GM13976 (cell line): ENCODE results near the gene SH3RF3.

ENCODE experiments used
- DNase-seq: peaks from one replicate; pipeline ENCODE4 v3.0.0; 2012; ENCODE audit warnings: low spot score
- in situ Hi-C: fragments of 300-500 bp; cut with MboI; formaldehyde crosslinking; loops from one replicate; pipeline ENCODE4 v1.12.0; 2022; ENCODE audit warnings: low sequenced_read_pairs, mixed read lengths, inconsistent platforms; ENCODE audit not compliant: unreplicated experiment
- TF ChIP-seq, protein P1 (sequence below): IDR thresholded peaks from 2 replicates; pipeline ENCODE4 v1.5.1; 2012; ENCODE audit warnings: borderline replicate concordance, mild to moderate bottlenecking; ENCODE audit not compliant: insufficient read depth; ENCODE audit errors: extremely low read depth, missing control alignments, control extremely low read depth

The SH3RF3 gene

DNA sequence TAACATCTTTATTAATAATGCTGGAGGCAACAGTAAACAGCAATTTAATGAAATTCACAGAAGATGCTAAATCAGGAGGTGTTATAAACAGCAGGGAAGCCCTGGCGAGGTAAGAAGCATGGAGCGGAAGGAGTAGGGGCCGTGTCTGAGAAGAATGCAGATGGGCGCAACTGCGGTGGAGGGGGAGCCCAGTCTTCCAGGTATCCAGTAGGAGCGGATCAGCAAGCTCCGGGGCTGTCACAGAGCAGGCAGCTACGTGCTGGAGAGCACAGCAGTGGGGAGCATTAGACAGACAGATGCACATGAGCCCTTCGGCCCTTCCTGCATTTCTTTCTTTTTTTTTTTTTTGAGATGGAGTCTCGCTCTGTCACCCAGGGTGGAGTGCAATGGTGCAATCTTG lies 82.3 kb downstream of the SH3RF3 start:
- TF ChIP-seq, protein P1, sequence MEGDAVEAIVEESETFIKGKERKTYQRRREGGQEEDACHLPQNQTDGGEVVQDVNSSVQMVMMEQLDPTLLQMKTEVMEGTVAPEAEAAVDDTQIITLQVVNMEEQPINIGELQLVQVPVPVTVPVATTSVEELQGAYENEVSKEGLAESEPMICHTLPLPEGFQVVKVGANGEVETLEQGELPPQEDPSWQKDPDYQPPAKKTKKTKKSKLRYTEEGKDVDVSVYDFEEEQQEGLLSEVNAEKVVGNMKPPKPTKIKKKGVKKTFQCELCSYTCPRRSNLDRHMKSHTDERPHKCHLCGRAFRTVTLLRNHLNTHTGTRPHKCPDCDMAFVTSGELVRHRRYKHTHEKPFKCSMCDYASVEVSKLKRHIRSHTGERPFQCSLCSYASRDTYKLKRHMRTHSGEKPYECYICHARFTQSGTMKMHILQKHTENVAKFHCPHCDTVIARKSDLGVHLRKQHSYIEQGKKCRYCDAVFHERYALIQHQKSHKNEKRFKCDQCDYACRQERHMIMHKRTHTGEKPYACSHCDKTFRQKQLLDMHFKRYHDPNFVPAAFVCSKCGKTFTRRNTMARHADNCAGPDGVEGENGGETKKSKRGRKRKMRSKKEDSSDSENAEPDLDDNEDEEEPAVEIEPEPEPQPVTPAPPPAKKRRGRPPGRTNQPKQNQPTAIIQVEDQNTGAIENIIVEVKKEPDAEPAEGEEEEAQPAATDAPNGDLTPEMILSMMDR = no peak
- no peak for DNase-seq
- in situ Hi-C loops = no loop called here

DNA sequence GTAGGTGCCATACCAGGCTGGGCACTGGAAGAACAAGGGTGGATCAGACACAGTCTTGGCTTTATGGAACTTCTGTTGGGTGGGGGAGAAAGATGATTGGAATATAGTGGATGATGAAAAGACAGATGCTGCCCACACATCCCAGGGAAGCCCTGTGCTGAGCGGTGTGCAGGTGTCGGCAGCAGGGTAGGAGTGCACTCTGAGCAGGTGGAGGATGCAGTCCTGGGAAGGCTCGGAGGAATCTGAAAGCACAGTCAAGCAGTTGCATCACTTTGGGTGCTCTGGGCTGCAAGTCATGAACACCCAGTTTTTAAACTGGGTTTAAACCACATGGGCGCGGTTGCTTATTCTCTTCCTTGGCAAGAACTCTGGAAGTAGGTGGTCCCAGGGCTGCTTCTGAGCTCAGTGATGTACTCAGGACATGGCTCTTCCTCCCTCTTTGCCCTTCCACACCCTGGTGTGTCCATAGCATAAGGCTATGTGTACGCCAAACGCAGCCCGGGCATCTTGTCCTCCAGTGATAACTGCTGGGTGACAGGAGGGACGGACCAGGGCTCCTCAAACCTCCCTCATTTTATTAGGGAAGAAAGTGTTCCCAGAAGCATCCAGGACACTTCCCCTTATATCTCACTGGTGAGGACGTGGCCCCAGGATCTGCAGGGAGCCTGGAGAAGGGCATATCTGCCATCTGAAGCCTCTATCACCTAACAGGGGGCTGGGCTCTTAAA lies 84.0 kb downstream of the SH3RF3 start:
- in situ Hi-C loops = no loop called here
- DNase-seq = no peak

DNA sequence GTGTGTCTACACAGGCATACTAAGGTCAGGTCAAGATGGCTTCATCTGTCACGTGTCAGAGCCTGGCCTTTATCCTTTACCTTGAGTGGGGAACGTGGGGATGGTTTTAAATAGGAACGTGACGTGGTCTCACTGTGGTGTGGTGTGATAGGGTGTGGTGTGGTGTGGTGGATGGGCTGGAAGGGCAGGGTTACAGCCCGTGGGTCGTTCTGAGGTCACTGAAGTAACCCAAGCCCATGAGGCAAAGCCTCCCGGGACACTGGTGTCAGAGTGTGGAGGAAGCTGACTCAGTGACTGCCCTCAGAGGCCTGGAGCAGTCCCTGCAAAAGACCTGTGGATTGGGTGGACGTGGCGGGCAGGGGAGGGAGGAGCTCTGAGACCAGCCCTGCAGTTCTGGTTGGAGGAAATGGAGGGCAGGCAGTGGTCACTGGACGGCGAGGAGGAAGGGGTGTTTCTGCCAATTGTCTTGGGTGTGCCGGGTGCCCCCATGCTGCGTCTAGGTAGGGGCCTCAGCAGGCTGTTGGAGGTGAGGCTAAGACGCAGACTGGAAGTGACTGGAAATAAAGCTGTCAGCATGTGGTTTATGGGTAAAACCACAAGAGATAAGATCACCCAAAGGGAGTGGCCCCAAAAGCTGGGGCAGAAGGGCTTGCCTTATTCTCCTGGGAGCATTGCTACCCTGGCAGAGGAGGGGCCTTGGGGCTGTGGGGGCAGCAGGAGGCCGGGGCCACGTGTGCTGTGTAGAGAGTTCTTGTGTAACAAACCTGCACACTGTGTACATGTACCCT lies 84.8 kb downstream of the SH3RF3 start:
- in situ Hi-C loops = no loop called here
- DNase-seq = no peak
- TF ChIP-seq, protein P1 = no peak

More for the DNA sequence above, 84.0 kb downstream of the SH3RF3 start:
- TF ChIP-seq, protein P1 = no peak

DNA sequence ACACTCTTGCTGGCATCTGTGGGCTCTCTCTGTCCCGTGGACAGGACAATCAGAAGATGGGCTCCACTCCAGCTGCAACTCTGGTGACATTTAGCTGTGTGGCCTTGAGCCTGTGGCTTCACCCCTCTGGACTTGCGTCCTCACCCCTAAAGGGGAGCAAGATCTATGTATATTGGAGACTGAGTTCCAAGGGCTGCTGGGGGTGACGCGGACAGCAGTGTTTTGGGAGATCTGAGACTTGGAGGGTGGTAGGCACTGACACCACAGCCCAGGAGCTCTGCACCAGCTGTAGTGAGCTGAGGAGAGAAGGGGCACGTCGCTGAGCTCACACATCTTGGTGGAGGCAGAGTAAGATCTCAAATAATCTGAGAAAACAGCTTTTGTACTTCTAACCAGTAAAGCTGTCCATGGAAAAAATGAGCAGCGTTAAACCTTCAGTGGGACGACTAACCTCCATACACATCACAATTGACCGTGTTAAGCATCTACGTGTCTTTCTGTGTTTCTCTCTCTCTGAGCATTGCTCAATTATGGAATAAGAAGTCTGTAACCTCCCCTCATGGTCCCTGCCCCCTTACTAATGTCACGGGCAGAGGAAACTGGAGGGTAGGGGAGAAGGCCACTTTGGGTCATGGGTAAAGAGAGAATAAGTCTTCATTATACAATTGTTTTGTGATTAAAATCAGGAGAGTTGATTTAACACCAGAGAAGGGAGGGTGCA lies 85.8 kb downstream of the SH3RF3 start:
- TF ChIP-seq, protein P1 = no peak
- in situ Hi-C loops = no loop called here

DNA sequence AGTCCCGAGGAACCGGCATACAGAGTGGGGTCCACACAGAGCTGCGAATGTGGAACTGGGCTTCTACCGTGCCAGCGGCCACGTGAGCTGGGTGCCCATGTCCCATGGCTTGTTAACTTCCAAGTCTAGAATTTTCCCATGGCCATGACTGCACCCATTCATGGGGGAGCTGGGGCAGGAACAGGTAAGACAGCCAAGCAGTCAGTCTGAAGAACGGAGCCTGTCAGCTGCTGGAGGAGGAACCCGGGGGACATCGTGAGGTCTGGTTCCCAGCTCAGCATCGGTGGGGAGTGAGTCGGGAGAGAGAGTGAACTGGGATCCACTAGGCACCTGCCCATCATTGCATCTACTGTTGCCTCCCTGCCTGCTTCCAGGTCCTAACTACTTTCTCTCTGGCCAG lies 86.9 kb downstream of the SH3RF3 start:
- in situ Hi-C loops = no loop called here
- no peak for DNase-seq
- TF ChIP-seq, protein P1 = no peak

More for the DNA sequence above, 85.8 kb downstream of the SH3RF3 start:
- DNase-seq = no peak

DNA sequence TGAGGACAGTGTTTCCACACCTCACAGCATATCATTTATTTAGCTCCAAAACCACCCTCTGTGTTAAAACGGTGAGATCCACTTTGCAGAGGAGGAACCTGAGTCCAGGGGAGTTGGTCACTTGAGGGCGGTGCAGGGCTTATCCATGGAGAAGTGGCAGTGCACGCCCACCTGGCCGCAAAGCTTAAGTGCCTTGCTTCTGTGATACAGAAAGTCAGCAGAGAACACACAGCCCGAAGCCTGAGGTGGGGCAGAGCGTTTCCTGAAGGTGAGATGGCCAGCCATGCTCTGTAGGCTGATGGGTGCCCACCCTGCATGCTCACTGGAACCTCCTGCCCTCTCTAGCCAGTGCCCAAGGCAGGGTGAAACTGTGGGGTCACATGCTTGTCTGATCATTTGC lies 87.3 kb downstream of the SH3RF3 start:
- TF ChIP-seq, protein P1 = no peak
- DNase-seq = no peak
- in situ Hi-C loops = no loop called here
